MCF 10A (cell line): Measurements from ENCODE around the gene NQO2. TPM values are rescaled to one million over a fixed set of nuclear protein-coding genes. Genes with fewer than 3 reads are reported as not detected.

Source experiments
- BruUV-seq: library from RNA; stranded (reverse); fragments of 400-500 nt; replicated peaks from 2 replicates; lab custom pipeline; 2021; lab: Mats Ljungman, UMichigan
- CTCF ChIA-PET: fragments of 300-600 bp; sonication (Branson Sonifier 250); formaldehyde crosslinking; extraction: SDS; loops from one replicate; lab custom pipeline; 2021; ENCODE audit warnings: antibody characterized with exemption, inconsistent platforms; lab: Yijun Ruan, JAX
- POLR2A ChIA-PET: fragments of 300-600, 350-650 bp; sonication (Branson Sonifier 250); formaldehyde crosslinking; extraction: SDS; loops from one replicate; lab custom pipeline; 2020; ENCODE audit warnings: antibody characterized with exemption, inconsistent platforms; lab: Yijun Ruan, JAX
- DNase-seq: peaks from one replicate; pipeline ENCODE4 v3.0.0-alpha.2; 2018; ENCODE audit not compliant: unreplicated experiment
- H3K27ac Mint-ChIP-seq: one replicate; pipeline ENCODE4 v1.8.0; 2022; ENCODE audit warnings: mild to moderate bottlenecking, low read depth, mixed read lengths; ENCODE audit not compliant: unreplicated experiment
- H3K27me3 Mint-ChIP-seq: one replicate; pipeline ENCODE4 v1.8.0; 2022; ENCODE audit warnings: mixed read lengths; ENCODE audit not compliant: insufficient read depth, unreplicated experiment
- H3K36me3 Mint-ChIP-seq: one replicate; pipeline ENCODE4 v1.8.0; 2022; ENCODE audit warnings: mild to moderate bottlenecking, moderate library complexity, mixed read lengths; ENCODE audit not compliant: insufficient read depth, unreplicated experiment
- H3K4me1 Mint-ChIP-seq: one replicate; pipeline ENCODE4 v1.8.0; 2022; ENCODE audit warnings: mixed read lengths; ENCODE audit not compliant: insufficient read depth, unreplicated experiment
- H3K4me3 Mint-ChIP-seq: one replicate; pipeline ENCODE4 v1.8.0; 2022; ENCODE audit warnings: mild to moderate bottlenecking, moderate library complexity, mixed read lengths; ENCODE audit not compliant: unreplicated experiment
- H3K9me3 Mint-ChIP-seq: one replicate; pipeline ENCODE4 v1.8.0; 2022; ENCODE audit warnings: mixed read lengths; ENCODE audit not compliant: unreplicated experiment
- CTCF ChIP-seq: fragments of 200-600 bp; IDR thresholded peaks from one replicate; pipeline ENCODE4 v1.8.0; 2022; ENCODE audit warnings: antibody characterized with exemption, mild to moderate bottlenecking; ENCODE audit not compliant: unreplicated experiment
- intact Hi-C: fragments of 100-400 bp; cut with micrococcal nuclease; formaldehyde crosslinking; loops from 2 replicates; pipeline ENCODE4 v1.14.1; 2022
- total RNA-seq: library from RNA; stranded (reverse); gene quantifications from 2 replicates; pipeline ENCODE4 v1.2.3, GENCODE V29; 2022

The NQO2 gene
- total RNA-seq, 1 experiment from 2014 or later: 18.6 TPM

- peak; percentile 90 for DNase-seq
- ChIA-PET POLR2A (interaction anchor here (0.6 to 5.3 kb wide), 27 partner anchors 8 to 1396 kb away, joined by 3 to 78 read pairs (median 10); partner anchors contain the start of genes BPHL, NQO2, RIPK1 and SERPINB1), CTCF (interaction anchor here (0.5 to 3.1 kb wide), 18 partner anchors 12 to 1801 kb away, joined by 3 to 28 read pairs (median 4); partner anchors contain the start of genes NQO2 and SERPINB1)
- H3K36me3 Mint-ChIP-seq: no peaks in the 10 kb centered on the region
- H3K9me3 Mint-ChIP-seq: no peaks in the 10 kb centered on the region
- H3K4me1 Mint-ChIP-seq: peaks cover 31% of the 10 kb centered on the region
- H3K27me3 Mint-ChIP-seq: no peaks in the 10 kb centered on the region
- peak; percentile 86 for TF ChIP-seq CTCF
- peak overlapping the region; percentile 87 for H3K4me3 Mint-ChIP-seq
- H3K27ac Mint-ChIP-seq: peak overlapping the region; percentile 100
- intact Hi-C loops: loop anchor here (1.0 kb wide), 4 partner anchors 18 to 197 kb away; no protein-coding TSS in a partner anchor
- BruUV-seq: TSS peak; percentile 88
These were observed 11.0 kb upstream of the NQO2 start for GRCh38 chr6:2988426-2989331.

GRCh38 chr6:2989332-2990247 is 10.1 kb upstream of the NQO2 start:
- peaks cover 31% of the 10 kb centered on the region for H3K4me1 Mint-ChIP-seq
- BruUV-seq: no TSS peak
- no peaks in the 10 kb centered on the region for H3K9me3 Mint-ChIP-seq
- peak overlapping the region; percentile 87 for H3K4me3 Mint-ChIP-seq
- DNase-seq: peak; percentile 99
- TF ChIP-seq CTCF: no peak
- H3K27ac Mint-ChIP-seq: peak overlapping the region; percentile 100
- POLR2A ChIA-PET: interaction anchor here (0.5 to 5.3 kb wide), 35 partner anchors 8 to 1397 kb away, joined by 3 to 78 read pairs (median 8); partner anchors contain the start of genes BPHL, NQO2, RIPK1 and SERPINB1
- intact Hi-C loops: loop anchor here (1.0 kb wide), 3 partner anchors 37 to 198 kb away; no protein-coding TSS in a partner anchor
- no peaks in the 10 kb centered on the region for H3K27me3 Mint-ChIP-seq
- CTCF ChIA-PET: interaction anchor here (0.5 to 3.1 kb wide), 22 partner anchors 11 to 1379 kb away, joined by 3 to 28 read pairs (median 4); partner anchors contain the start of genes NQO2 and SERPINB1
- H3K36me3 Mint-ChIP-seq: no peaks in the 10 kb centered on the region

GRCh38 chr6:2990248-2990931 is 9.3 kb upstream of the NQO2 start:
- TSS peak; percentile 97 for BruUV-seq
- intact Hi-C loops: no loop called here

More at GRCh38 chr6:2990248-2990931, 9.3 kb upstream of the NQO2 start:
- DNase-seq: peak; percentile 45
- H3K27me3 Mint-ChIP-seq: no peaks in the 10 kb centered on the region
- H3K27ac Mint-ChIP-seq: peak overlapping the region; percentile 100
- peaks cover 31% of the 10 kb centered on the region for H3K4me1 Mint-ChIP-seq
- ChIA-PET POLR2A (interaction anchor here (0.7 to 5.3 kb wide), 28 partner anchors 7 to 1028 kb away, joined by 3 to 78 read pairs (median 10); partner anchors contain the start of genes BPHL, NQO2, RIPK1 and SERPINB1), CTCF (interaction anchor here (0.6 to 3.1 kb wide), 17 partner anchors 9 to 1380 kb away, joined by 3 to 28 read pairs (median 4); partner anchors contain the start of gene NQO2)
- no peaks in the 10 kb centered on the region for H3K9me3 Mint-ChIP-seq
- no peak for TF ChIP-seq CTCF
- no peaks in the 10 kb centered on the region for H3K36me3 Mint-ChIP-seq
- peak overlapping the region; percentile 87 for H3K4me3 Mint-ChIP-seq
